ENCODE measurements around the gene PAM.
"Not testable (repeated sequence)": the region's sequence is repeated elsewhere in the genome, so short reads cannot be mapped to it uniquely, and the experiment has no call there.

Gene PAM

DNA sequence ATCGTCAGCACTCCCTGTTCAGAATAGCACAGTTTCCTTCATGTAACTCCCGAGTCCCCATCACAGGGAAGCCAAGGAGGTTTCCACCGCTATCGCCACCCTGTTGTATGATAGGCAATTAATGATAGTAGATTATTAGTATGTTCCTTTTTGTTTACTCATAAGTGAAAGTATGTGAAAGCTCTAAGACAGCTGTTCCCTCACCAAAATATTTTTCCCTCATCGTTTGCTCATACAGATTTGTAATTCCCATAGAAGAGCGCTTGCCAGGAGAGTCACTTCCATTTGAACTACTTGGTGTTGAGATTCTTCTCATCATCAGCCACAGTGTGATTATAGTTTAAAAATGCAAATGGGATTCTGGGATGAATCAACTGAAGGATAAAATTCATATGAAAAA is 140.9 kb downstream of the PAM start:
- TF ChIP-seq SPI1 (IDR thresholded peaks at IDR 0.05; ENCODE audit: low read depth, low read length) (no peak), POLR2A (IDR thresholded peaks at IDR 0.05; ENCODE audit: low read depth, low read length) (no peak), POLR2AphosphoS5 (IDR thresholded peaks at IDR 0.05; ENCODE audit: low read depth, low read length) (no peak), PAX5 (IDR thresholded peaks at IDR 0.05; ENCODE audit: insufficient read depth, low read length, severe bottlenecking) (no peak), POU2F2 (IDR thresholded peaks at IDR 0.05; ENCODE audit: low read depth, low read length) (no peak), TAF1 (IDR thresholded peaks at IDR 0.05; ENCODE audit: low read depth, low read length) (no peak)
- no peak for DNase-seq (ENCODE audit: insufficient read length, low spot score)
- peak; percentile 26 for FAIRE-seq

DNA sequence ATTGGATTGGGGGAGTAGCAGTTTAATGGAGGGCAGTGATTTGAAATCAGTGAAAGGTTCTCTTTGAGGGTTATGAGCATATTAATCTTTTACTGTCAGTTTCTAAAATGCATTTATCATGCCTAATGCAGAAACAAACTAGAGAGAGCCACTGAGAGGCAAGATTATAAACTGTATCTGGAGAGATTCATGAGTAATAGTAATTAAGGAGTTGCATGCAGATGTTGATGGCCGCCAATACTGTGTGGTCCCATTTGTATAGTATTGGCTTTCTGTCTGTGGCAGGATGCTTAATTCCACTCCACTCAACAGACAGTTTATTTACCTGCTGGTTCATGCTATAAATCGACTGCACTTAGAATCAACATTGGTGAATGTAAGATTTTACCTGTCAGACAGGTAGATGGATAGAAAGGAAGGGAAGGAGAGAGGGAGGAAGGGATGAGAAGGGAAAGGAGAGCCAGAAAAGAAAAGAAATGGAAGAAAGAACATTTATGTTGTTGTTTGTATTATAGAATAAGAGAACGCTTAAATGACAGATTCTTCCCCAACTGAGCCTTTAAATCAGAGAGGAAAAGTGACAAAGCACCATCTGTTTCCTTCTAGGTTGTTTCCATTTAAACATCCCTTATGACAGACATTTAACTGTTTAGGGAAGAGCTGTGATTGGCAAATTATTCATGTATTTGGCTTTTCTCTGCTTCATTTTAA is 146.5 kb downstream of the PAM start:
- no peak for TF ChIP-seq SPI1 (IDR thresholded peaks at IDR 0.05; ENCODE audit: low read depth, low read length)
- TF ChIP-seq POLR2A (IDR thresholded peaks at IDR 0.05; ENCODE audit: low read depth, low read length) = no peak
- TF ChIP-seq PAX5 (IDR thresholded peaks at IDR 0.05; ENCODE audit: insufficient read depth, low read length, severe bottlenecking) = no peak
- TF ChIP-seq POU2F2 (IDR thresholded peaks at IDR 0.05; ENCODE audit: low read depth, low read length) = no peak
- TF ChIP-seq TAF1 (IDR thresholded peaks at IDR 0.05; ENCODE audit: low read depth, low read length) = no peak
- no peak for TF ChIP-seq POLR2AphosphoS5 (IDR thresholded peaks at IDR 0.05; ENCODE audit: low read depth, low read length)
- DNase-seq (ENCODE audit: insufficient read length, low spot score) (no peak), FAIRE-seq (no peak)

GRCh38 chr5:102902135-102902448 is 147.0 kb downstream of the PAM start:
- DNase-seq (ENCODE audit: insufficient read length, low spot score) = no peak
- no peak for FAIRE-seq
- TF ChIP-seq POLR2AphosphoS5 (IDR thresholded peaks at IDR 0.05; ENCODE audit: low read depth, low read length) = no peak
- no peak for TF ChIP-seq POU2F2 (IDR thresholded peaks at IDR 0.05; ENCODE audit: low read depth, low read length)
- no peak for TF ChIP-seq TAF1 (IDR thresholded peaks at IDR 0.05; ENCODE audit: low read depth, low read length)
- no peak for TF ChIP-seq SPI1 (IDR thresholded peaks at IDR 0.05; ENCODE audit: low read depth, low read length)
- no peak for TF ChIP-seq POLR2A (IDR thresholded peaks at IDR 0.05; ENCODE audit: low read depth, low read length)
- TF ChIP-seq PAX5 (IDR thresholded peaks at IDR 0.05; ENCODE audit: insufficient read depth, low read length, severe bottlenecking) = no peak

GRCh38 chr5:102902647-102903046 is 147.5 kb downstream of the PAM start:
- no peak for FAIRE-seq
- TF ChIP-seq POLR2A (IDR thresholded peaks at IDR 0.05; ENCODE audit: low read depth, low read length) (no peak), SPI1 (IDR thresholded peaks at IDR 0.05; ENCODE audit: low read depth, low read length) (no peak), POLR2AphosphoS5 (IDR thresholded peaks at IDR 0.05; ENCODE audit: low read depth, low read length) (no peak), PAX5 (IDR thresholded peaks at IDR 0.05; ENCODE audit: insufficient read depth, low read length, severe bottlenecking) (no peak), POU2F2 (IDR thresholded peaks at IDR 0.05; ENCODE audit: low read depth, low read length) (no peak), TAF1 (IDR thresholded peaks at IDR 0.05; ENCODE audit: low read depth, low read length) (no peak)
- DNase-seq (ENCODE audit: insufficient read length, low spot score) = no peak

DNA sequence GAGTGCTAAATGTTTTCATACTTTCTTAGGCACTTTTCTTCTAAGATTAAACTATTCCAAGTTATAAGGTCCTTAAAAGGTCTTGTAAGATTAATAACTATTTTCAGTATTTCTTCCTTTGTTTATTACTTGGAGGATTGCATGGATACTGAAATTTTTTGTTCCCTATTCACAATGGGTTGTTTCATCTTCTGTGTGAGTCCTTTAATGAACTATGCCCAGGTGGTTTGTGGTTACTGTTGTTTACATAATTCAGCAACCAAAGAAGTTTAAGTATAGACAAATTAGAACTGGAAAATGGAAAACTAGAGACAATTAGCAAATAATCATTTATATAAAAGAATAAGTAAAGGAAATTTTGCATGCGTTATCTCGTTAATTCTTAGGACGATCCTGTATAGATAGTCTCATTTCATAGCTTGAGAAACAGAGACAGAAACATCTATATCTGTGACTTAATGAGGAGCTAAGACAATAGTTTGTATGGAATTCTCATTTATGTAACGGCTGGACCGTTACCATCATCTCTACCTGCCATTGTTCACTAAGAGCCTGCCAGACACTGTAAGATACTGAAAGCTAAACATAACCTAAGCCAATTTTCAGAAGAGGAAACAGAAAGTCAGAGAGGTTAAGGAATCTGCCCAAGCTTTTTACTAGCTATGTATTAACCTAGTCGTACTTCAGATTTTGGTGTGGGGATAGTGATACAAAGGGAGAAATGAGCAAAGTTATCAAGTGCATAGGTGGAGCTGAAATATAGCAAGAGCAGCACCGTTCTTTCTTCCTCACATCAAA is 148.2 kb downstream of the PAM start:
- FAIRE-seq = no peak
- TF ChIP-seq TAF1 (IDR thresholded peaks at IDR 0.05; ENCODE audit: low read depth, low read length) (no peak), POU2F2 (IDR thresholded peaks at IDR 0.05; ENCODE audit: low read depth, low read length) (no peak), POLR2A (IDR thresholded peaks at IDR 0.05; ENCODE audit: low read depth, low read length) (no peak), PAX5 (IDR thresholded peaks at IDR 0.05; ENCODE audit: insufficient read depth, low read length, severe bottlenecking) (no peak), SPI1 (IDR thresholded peaks at IDR 0.05; ENCODE audit: low read depth, low read length) (no peak)
- no peak for DNase-seq (ENCODE audit: insufficient read length, low spot score)

DNA sequence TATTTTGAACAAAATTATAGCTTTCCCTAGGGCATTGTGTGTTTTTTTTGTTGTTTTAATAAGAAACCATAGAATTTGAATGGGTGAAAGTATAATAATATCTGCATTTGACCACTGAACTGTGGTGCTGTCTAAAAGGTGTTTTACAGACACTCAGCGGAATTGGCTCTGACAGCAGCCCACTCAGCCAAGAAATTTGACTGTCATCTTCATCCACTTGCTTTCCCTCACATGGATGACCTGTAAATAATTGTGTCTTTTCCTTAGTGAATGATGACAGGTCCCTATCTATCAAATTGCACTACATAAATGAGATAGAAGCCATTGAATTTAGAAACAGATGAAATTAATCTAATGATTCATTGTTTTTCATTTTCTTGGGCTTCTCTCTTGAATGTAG is 150.0 kb downstream of the PAM start:
- no peak for DNase-seq (ENCODE audit: insufficient read length, low spot score)
- FAIRE-seq = peak; percentile 13
- no peak for TF ChIP-seq POLR2A (IDR thresholded peaks at IDR 0.05; ENCODE audit: low read depth, low read length)
- TF ChIP-seq POLR2AphosphoS5 (IDR thresholded peaks at IDR 0.05; ENCODE audit: low read depth, low read length) = no peak
- no peak for TF ChIP-seq SPI1 (IDR thresholded peaks at IDR 0.05; ENCODE audit: low read depth, low read length)

- FAIRE-seq = not testable (repeated sequence)
These were observed 152.0 kb downstream of the PAM start for GRCh38 chr5:102907099-102907498.

GRCh38 chr5:102910240-102911226 is 155.4 kb downstream of the PAM start:
- DNase-seq (ENCODE audit: insufficient read length, low spot score) (no peak), FAIRE-seq (no peak)

More at GRCh38 chr5:102907099-102907498, 152.0 kb downstream of the PAM start:
- DNase-seq (ENCODE audit: insufficient read length, low spot score) = not testable (repeated sequence)

DNA sequence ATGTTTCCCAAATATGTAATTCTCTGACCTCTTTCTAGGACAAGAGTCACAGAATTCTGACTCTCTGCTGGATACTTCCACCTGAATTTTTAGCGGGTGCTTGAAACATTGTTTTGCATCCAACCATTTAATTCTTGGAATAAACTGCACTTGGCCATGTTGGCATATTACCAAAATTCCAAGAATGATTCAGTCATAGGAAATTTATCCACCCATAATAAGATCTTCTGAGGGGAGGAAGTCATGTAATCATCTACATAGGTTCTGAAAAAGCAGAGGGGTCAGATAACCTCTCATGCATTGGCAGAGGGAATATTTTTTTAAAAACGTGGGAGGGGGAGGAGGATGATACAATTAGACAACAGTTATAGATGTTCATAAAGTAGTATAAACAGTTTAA is 156.9 kb downstream of the PAM start:
- FAIRE-seq = no peak
- DNase-seq (ENCODE audit: insufficient read length, low spot score) = no peak
- TF ChIP-seq POU2F2 (IDR thresholded peaks at IDR 0.05; ENCODE audit: low read depth, low read length) (no peak), PAX5 (IDR thresholded peaks at IDR 0.05; ENCODE audit: insufficient read depth, low read length, severe bottlenecking) (no peak), SPI1 (IDR thresholded peaks at IDR 0.05; ENCODE audit: low read depth, low read length) (no peak), POLR2AphosphoS5 (IDR thresholded peaks at IDR 0.05; ENCODE audit: low read depth, low read length) (no peak), TAF1 (IDR thresholded peaks at IDR 0.05; ENCODE audit: low read depth, low read length) (no peak)

More at GRCh38 chr5:102910240-102911226, 155.4 kb downstream of the PAM start:
- TF ChIP-seq POLR2AphosphoS5 (IDR thresholded peaks at IDR 0.05; ENCODE audit: low read depth, low read length) = no peak
- no peak for TF ChIP-seq TAF1 (IDR thresholded peaks at IDR 0.05; ENCODE audit: low read depth, low read length)
- no peak for TF ChIP-seq SPI1 (IDR thresholded peaks at IDR 0.05; ENCODE audit: low read depth, low read length)
- no peak for TF ChIP-seq POLR2A (IDR thresholded peaks at IDR 0.05; ENCODE audit: low read depth, low read length)
- no peak for TF ChIP-seq PAX5 (IDR thresholded peaks at IDR 0.05; ENCODE audit: insufficient read depth, low read length, severe bottlenecking)
- no peak for TF ChIP-seq POU2F2 (IDR thresholded peaks at IDR 0.05; ENCODE audit: low read depth, low read length)

Measured in GM12891 (cell line).